Stomach smooth muscle (tissue), 2 donors: ENCODE results near the gene ZDHHC1.
A peak's percentile ranks its signal among the peaks of the same experiment; 100 is the strongest.
"Not testable (repeated sequence)": the region's sequence is repeated elsewhere in the genome, so short reads cannot be mapped to it uniquely, and the experiment has no call there.

ENCODE experiments used
- H3K27ac ChIP-seq: one replicate; pipeline ENCODE4 v1.7.0; 2013; ENCODE audit warnings: mild to moderate bottlenecking, low read length, inconsistent platforms
- H3K27me3 ChIP-seq, 2 donors: one replicate each; pipeline ENCODE4 v1.7.0; 2013; ENCODE audit warnings: low read length in 2 of 2; ENCODE audit not compliant: insufficient read depth in 2 of 2, control insufficient read depth in 1 of 2
- H3K36me3 ChIP-seq, 2 donors: one replicate each; pipeline ENCODE4 v1.7.0; 2013; ENCODE audit warnings: low read length in 2 of 2; ENCODE audit not compliant: control insufficient read depth in 2 of 2, insufficient read depth in 2 of 2
- H3K4me1 ChIP-seq: one replicate; pipeline ENCODE4 v1.7.0; 2013; ENCODE audit warnings: low read length; ENCODE audit not compliant: control insufficient read depth, insufficient read depth
- H3K4me3 ChIP-seq, 2 donors: one replicate each; pipeline ENCODE4 v1.7.0; 2013; ENCODE audit warnings: low read length in 2 of 2
- H3K9ac ChIP-seq, 2 donors: one replicate each; pipeline ENCODE4 v1.7.0; 2013; ENCODE audit warnings: low read length in 2 of 2, mild to moderate bottlenecking in 1 of 2
- H3K9me3 ChIP-seq, 2 donors: one replicate each; pipeline ENCODE4 v1.7.0; 2013; ENCODE audit warnings: low read length in 2 of 2; ENCODE audit not compliant: control insufficient read depth in 2 of 2
- donor health status: healthy.
- donor health status: Pancreatic carcinoma.

ZDHHC1 gene

DNA sequence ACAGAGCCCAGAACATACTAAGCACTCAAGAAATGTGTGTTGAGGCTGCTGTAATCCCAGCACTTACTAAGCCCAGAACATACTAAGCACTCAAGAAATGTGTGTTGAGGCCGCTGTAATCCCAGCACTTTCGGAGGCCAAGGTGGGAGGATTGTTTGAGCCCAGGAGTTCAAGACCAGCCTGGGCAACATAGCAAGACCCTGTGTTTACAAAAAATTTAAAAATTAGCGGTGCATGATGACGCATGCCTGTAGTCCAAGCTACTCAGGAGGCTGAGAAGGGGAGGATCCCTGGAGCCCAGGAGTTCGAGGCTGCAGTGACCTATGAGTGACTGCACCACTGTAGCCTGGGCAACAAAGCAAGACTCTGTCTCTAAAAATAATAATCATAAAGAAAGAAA lies 6.7 kb upstream of the ZDHHC1 start:
- Histone ChIP-seq H3K27ac (no peak overlapping the region), H3K36me3 (no peaks in the 10 kb centered on the region), H3K4me1 (peaks cover 2% of the 10 kb centered on the region), H3K9ac (no peak overlapping the region), H3K27me3 (peaks cover 5 to 15% of the 10 kb centered on the region in 2 donors), H3K4me3 (no peak overlapping the region), H3K9me3 (no peaks in the 10 kb centered on the region)

DNA sequence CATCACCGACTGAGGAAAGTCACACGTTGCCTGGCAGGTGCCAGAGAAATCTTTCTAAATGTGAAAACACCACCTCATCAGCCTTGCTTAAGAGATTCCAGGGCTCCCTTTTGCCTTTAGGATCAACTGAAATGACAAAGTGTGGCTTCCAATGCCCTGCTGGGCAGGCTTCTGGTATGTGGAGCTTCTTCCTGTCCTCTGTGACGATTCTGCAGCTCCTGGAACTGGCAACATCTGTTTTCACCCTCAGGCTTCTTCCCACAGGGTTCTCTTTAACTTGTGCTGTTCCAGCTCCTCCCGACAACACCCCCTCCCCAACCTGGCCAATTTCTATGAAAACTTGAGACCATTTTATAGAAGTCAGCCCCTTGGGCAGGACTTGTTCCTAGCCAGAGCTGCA lies 4.8 kb upstream of the ZDHHC1 start:
- Histone ChIP-seq H3K27me3 (peaks cover 3 to 12% of the 10 kb centered on the region in 2 donors), H3K9me3 (no peaks in the 10 kb centered on the region), H3K36me3 (no peaks in the 10 kb centered on the region), H3K4me3 (no peak overlapping the region), H3K9ac (no peak overlapping the region), H3K4me1 (peaks cover 6% of the 10 kb centered on the region), H3K27ac (no peak overlapping the region)

DNA sequence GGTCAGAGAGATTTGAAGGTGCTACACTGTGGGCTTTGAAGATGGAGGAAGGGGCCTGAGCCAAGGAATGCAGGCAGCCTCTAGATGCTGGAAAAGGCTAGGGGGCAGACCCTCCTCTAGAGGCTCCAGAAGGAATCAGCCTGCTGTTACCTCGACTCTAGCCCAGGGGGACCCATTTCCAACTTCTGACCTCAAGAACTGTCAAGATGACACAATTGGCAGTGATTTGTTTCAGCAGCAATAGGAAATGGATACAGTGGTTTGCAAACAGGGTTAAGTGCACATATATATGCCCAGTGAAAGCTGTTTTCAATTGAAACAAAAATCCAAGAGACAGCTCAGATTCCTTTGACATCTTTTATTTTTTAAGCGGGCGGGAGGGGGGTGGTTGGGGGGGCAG lies 3.7 kb upstream of the ZDHHC1 start:
- peaks cover 0 to 7% of the 10 kb centered on the region in 2 donors for H3K27me3 ChIP-seq
- peaks cover 11% of the 10 kb centered on the region for H3K4me1 ChIP-seq

DNA sequence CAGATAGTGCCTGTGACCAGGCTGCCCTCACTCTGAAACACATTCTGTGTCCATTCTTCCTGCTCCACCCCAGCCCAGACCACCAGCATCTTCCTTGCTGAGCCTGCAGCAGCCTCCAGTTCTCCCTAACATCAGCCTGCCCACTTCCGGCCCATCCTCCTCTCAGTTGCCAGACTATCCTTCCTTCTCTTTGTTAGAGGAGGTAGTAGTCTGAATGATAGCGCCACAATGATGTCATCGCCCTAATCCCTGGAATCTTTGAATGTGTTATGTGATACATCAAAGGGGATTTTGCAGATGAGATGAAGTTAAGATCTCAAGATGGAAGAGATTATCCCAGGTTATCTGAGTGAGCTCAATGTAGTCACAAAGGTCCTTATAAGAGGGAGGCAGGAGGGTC lies 3.2 kb upstream of the ZDHHC1 start:
- no peak overlapping the region for H3K4me3 ChIP-seq

More for the DNA sequence above, 3.7 kb upstream of the ZDHHC1 start:
- Histone ChIP-seq H3K4me3 (no peak overlapping the region), H3K9me3 (no peaks in the 10 kb centered on the region), H3K9ac (no peak overlapping the region), H3K27ac (no peak overlapping the region), H3K36me3 (no peaks in the 10 kb centered on the region)

DNA sequence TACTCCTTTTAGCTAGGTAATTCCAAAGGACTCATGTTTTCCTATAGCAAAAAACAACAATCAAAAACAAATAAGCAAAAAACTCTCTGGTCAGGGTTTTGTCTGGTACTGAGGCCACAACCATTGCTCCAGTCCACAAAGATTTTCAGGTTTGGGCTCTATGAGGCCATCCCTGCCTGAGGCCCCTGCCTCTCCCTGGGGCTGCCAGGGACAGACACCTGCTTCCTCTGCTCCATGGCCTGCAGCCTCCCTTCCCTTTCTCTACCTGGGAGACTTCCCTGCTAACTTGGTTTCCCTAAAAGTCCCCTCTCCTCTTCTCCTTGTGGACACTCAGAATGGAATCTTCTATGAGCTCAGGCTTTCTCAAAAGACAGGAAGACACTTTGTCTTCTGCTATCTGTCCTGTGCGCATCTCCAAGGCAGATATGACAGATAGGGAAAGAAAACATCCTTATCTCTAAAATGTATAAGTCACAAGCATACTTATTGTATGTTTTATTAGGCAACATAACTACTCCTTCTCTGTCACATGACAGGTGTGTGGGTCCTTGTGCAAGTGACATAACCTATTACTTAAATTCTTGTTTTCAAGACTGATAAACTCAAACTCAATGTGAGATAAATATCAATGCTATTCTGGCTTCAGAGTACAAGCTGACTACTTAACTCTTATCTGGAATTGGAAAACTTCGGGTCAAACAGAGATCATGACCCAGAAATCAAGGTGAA lies 1.2 kb upstream of the ZDHHC1 start:
- Histone ChIP-seq H3K27ac (no peak overlapping the region), H3K36me3 (peaks cover 0 to 2% of the 10 kb centered on the region in 2 donors), H3K9ac (no peak overlapping the region), H3K4me1 (peaks cover 14% of the 10 kb centered on the region), H3K27me3 (no peaks in the 10 kb centered on the region), H3K9me3 (no peaks in the 10 kb centered on the region), H3K4me3 (no peak overlapping the region)

More for the DNA sequence above, 3.2 kb upstream of the ZDHHC1 start:
- Histone ChIP-seq H3K27ac (no peak overlapping the region), H3K9me3 (no peaks in the 10 kb centered on the region), H3K27me3 (peaks cover 0 to 3% of the 10 kb centered on the region in 2 donors), H3K4me1 (peaks cover 14% of the 10 kb centered on the region), H3K9ac (no peak overlapping the region), H3K36me3 (peaks cover 0 to under 1% of the 10 kb centered on the region in 2 donors)

DNA sequence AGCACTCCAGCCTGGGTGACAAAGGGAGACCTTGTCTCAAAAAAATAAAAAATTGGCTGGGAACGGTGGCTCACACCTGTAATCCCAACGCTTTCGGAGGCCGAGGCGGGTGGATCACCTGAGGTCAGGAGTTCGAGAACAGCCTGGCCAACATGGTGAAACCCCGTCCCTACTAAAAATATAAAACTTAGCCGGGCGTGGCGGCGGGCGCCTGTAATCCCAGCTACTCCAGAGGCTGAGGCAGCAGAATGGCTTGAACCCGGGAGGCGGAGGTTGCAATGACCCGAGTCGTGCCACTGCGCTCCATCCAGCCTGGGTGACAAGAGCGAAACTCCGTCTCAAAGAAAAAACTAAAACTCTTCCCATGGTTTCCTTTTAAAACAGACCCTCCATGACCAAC lies 856 bp downstream of the ZDHHC1 start:
- Histone ChIP-seq H3K4me1 (peaks cover 14% of the 10 kb centered on the region), H3K27ac (peak overlapping the region; percentile 76), H3K9ac (peak overlapping the region; percentile 91 to 99), H3K4me3 (peak overlapping the region; percentile 85 to 92)
- not testable (repeated sequence) for H3K27me3 ChIP-seq, H3K9me3 ChIP-seq, H3K36me3 ChIP-seq

DNA sequence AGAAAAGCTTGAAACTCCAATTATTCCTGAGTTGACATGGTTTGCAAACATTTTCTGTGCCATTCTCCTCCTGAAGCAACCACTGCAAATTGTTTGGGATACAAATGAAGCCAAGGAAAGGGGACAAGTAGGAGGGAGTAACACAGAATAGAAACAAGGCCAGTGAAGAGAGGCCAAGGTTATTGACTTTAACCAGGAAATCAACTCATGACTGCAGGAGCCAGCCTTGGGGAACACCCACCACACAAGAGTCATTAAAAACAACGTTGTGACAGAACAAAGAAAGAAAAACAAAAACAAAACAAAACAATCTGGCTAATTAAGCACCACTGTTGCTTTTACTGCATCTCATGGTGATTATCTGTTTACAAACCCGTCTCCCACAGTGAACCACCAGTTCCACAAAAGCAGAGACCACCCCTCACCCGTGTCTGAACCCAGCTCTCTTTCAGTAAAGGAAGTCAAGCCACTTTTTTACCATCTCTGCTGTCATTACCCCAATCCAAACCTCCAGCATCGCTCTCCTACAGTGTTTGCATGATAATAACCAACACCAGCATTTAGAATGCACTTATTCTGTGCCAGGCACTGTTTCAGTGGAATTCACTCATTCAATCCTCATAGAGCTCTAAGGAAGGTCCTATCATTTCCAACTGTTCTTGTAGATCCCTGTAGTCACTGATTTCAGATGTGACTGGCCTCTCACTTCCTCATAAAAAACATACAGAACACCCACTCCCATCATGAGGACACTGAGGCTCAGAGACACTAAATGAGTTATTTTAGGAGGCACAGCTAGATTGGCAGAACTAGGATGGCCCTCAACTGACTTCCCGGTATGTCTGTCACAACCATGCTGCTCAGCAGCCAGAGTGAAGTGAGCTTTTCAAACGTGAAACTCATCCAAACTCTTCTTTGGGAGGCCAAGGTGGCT lies 2.0 kb downstream of the ZDHHC1 start:
- H3K27ac ChIP-seq = no peak overlapping the region
- peak overlapping the region in 1 of 2 donors; percentile 8 for H3K4me3 ChIP-seq
- peaks cover 0 to 2% of the 10 kb centered on the region in 2 donors for H3K36me3 ChIP-seq
- no peaks in the 10 kb centered on the region for H3K9me3 ChIP-seq
- H3K27me3 ChIP-seq = no peaks in the 10 kb centered on the region
- H3K9ac ChIP-seq = peak overlapping the region in 1 of 2 donors; percentile 29
- H3K4me1 ChIP-seq = peaks cover 14% of the 10 kb centered on the region

DNA sequence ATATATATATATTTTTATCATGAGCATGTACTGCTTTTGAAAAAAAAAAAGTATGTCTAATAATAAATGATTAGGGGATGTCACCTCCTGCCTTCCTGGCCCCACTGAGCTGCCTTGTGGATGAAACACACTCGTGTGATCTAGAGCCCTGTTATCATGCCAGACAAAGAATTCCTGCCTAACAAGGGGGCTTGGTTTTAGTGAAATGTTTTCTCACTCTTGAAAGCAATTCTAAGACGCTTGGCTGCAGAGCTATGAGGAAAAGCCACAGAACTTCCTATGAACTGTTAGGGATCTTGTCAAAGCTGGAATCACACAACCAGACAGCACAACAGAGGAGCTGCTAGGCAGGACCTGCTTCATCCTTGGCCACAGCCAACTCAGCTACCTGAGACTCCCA lies 4.0 kb downstream of the ZDHHC1 start:
- Histone ChIP-seq H3K36me3 (peaks cover 0 to 2% of the 10 kb centered on the region in 2 donors), H3K4me1 (peaks cover 19% of the 10 kb centered on the region)

DNA sequence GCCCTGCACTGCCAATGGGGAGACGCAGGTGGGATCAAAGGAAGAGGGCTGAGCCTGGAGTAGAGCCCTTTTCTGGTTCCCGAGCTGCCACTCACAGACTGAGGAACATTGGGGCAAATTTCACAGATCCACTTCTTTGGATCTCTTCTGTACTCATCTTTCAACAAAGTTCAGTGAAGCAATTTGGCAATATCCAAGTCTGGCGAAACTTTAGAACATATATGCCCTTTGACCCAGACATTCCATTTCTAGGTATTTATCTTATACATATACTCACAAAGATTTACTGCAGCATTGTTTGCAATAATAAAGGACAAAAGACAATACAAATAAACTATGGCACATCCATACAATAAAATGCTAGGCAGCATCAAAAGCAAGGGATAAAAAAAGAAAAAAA lies 4.9 kb downstream of the ZDHHC1 start:
- H3K4me3 ChIP-seq = no peak overlapping the region
- peaks cover 23% of the 10 kb centered on the region for H3K4me1 ChIP-seq

More for the DNA sequence above, 4.0 kb downstream of the ZDHHC1 start:
- Histone ChIP-seq H3K27ac (no peak overlapping the region), H3K9ac (no peak overlapping the region), H3K4me3 (no peak overlapping the region), H3K27me3 (no peaks in the 10 kb centered on the region), H3K9me3 (no peaks in the 10 kb centered on the region)

DNA sequence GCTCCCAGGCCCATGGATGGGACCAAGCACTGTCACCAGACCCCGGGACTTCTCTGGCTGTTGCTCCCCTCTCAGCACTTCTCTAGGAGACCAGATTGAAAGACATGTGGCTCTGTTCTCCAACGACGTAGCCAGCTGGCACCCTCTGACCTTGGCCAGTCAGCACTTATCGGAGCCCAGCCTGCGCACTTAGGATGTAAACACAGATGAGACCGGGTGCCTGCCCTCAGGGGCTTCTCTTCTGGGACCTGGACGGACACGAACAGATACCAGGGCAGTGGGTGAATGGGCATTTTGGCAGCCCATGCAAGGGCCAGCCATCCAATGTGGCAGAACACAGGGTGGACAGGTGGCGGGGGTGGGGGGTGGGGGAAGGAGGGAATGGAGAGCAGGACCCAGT lies 6.6 kb downstream of the ZDHHC1 start:
- no peaks in the 10 kb centered on the region for H3K9me3 ChIP-seq
- peaks cover 0 to 3% of the 10 kb centered on the region in 2 donors for H3K36me3 ChIP-seq
- H3K9ac ChIP-seq = no peak overlapping the region
- H3K27ac ChIP-seq = no peak overlapping the region
- no peak overlapping the region for H3K4me3 ChIP-seq
- peaks cover 21% of the 10 kb centered on the region for H3K4me1 ChIP-seq
- no peaks in the 10 kb centered on the region for H3K27me3 ChIP-seq

More for the DNA sequence above, 4.9 kb downstream of the ZDHHC1 start:
- Histone ChIP-seq H3K27ac (no peak overlapping the region), H3K9me3 (no peaks in the 10 kb centered on the region), H3K36me3 (peaks cover 0 to 2% of the 10 kb centered on the region in 2 donors), H3K9ac (no peak overlapping the region), H3K27me3 (no peaks in the 10 kb centered on the region)
